ENCODE results near the gene TALDO1.

The TALDO1 gene

DNA sequence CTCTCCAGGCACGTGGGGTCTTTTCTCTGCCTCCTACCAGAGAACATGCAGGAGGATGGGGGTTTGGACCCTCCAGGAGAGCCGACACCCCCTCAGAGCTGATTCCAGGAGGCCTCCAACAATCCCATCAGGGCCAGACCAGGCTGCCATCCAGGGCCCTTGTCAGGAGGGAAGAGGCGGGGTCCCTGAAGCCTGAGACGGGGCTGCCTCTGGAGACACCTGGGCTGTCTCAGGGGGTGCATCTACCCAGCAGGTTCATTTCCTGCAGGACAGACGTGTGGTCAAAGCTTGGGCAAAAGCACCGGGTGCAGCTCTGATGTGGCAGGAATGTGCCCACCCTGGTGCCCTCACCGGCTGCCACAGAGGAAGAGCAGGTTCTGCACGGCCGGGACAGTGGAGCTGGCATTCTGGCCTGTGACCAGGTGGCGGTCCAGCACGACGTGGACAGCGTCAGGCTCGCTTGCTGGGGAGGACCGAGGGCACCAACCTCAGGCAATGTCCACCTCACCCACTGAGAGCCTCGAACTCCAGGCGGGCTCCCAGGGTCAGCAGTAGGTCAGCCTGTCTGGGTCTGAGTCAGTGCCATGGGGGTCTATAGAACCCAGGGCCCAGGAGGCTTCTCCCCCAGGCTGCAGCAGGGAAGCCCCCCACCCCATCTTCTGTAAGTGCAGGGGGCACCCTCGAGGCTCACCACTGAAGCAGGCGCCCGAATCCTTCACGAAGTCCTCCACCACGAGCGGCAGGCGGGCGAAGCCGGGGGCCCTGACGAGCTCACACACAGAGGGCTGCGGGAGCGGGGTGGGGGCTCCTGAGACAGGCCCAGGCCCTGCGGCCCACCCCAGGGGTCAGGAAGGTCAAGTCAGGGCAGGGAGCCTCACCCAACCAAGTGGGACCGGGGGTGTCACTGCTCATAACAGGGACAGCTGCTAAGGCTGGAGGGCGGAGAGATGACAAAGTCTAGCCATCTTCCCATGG, 23.7 kb downstream of the TALDO1 start:
- no peak for DNase-seq (ENCODE audit: low spot score)

DNA sequence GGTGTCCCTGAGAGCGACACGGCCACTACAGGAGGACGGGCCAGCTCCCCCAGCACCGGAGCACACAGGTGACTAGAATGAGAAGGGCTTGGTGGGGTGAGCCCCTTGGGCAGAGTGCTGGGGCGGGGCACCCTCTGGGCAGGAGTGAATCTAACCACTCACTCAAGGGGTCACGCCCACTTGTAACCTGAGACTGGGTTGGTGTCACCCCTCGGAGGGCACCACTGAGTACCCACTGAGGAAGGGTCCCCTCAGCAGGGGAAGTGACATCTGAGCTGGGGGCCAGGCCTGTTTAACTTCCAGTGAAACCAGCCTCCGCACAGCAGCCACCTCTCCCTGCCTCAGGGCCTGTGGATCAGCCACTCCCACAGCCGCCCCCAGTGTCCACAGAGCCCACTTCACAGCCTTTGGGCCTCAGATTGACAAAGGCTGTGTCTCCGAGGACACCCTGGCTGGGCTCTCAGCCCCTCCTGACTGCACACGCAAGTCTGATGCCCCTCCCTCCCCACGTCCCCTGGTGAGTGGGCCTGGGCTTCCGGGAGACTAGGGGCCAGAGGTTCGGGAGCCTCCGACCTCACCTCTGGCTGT, 24.4 kb downstream of the TALDO1 start:
- DNase-seq (ENCODE audit: low spot score) = no peak

DNA sequence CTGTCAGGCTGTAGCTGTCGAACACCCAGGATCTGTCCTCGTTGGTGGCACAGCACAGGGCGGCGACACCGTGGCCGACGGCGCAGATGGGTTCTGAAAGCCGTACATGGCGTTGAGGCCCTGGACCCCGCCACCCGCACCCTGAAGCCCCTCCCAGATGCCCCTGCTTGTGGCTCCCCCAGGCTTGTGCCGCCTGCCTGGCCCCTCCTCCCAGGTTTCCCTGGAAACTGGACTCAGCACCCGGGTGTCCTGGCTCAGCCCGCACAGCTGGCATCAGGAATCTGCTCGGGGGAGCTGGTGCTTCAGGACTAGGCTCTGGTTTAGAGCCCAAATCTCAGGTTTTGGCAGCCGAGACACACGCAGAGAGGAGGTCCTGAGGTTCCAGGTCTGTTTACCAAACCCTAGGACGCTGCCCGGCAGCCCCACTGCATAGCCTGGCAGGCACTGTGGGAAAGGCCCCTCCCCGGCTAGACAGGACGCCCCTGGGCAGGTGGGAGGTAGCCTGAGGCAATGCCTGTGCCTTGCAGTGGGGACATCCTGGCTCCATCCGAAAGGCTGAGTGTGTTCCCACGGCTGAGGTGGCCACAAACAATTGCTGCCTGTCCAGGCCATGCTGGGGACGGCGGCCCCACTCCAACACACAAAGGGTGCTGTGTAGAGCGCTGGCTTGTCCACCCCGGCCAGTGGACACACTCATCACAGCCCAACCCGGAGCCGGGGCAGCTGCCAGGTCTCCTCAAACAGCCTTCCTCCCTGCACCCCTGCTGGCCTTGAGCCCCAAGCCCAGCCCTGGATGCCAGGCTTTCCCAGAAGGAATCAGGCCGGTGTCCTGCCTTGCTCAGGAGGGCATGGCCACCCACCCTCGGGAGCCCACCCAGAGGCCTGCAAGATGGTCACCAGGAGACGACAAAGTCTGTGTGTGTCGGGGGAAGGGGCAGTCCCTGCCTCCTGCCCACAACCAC, 25.4 kb downstream of the TALDO1 start:
- DNase-seq (ENCODE audit: low spot score) = peak; percentile 97

DNA sequence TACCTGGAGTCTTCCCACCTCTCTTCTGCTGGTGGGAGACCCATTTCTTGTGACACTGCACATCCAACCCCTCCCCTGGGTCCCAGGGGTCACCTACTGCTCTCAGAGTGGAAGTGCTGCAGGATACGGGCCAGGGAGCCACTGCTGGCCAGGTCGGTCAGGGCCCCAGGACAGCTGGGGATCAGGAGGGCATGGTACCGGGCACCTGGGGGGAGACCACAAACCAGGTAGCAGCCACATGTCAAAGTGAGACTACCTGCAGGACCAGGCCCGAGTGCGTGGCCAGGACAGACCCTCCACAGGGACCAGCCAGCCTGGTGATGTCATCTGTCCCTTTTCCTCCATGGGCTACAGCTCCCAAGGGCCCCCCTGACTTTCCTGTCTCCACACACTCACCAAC, 26.2 kb downstream of the TALDO1 start:
- DNase-seq (ENCODE audit: low spot score) = no peak

DNA sequence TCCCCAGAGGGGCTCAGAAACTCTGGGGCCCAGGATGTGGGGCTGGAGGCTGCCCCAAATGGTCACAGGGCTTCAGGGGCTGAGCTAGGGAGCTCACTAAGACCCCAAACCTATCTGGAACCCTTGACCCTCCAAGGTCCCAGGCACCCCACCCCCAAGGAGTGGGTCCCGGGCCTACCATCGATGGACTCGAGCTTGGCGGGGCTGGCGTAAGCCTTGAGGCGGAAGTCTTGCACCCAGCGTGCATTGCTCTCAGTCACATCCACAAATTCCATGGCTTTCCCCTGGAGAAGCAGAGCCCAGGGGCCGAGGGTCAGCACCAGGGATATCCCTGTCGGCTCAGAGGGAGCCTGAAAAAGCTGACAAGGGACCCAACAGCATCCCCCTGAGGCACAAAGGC, 26.6 kb downstream of the TALDO1 start:
- no peak for DNase-seq (ENCODE audit: low spot score)

DNA sequence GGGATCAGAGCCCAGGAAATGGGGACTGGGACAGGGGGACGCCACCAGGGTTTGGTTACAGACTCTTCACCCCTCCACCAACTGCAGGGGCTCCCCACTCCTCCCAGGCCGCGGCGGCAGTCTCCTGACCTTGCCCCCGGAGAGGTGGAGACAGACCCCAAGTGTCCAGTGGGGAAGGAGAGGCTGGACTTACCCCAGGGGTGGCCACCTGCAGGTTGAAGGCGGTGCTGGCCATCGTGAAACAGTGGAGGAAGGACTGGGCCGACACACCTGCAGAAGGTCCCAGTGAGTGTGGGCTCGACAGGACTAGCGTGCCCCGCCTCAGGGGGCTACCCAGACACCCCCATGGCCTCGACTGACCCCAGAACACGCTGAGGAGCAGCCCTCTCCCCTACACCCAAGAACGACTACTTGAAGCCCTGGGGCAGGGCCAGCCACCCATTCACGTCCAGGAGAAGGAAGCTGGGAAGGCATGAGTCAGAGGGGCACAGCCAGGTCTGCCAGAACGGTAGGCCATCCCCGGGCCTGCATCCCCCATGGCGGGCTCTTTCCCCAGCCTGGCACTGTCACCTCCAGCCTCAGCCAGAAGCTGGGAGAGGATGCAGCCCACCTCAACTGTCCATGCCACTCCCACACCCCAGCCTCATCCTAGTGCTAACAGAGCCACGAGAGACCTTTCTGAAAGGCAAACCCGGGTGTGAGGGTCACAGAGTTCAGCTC, 27.8 kb downstream of the TALDO1 start:
- no peak for DNase-seq (ENCODE audit: low spot score)

DNA sequence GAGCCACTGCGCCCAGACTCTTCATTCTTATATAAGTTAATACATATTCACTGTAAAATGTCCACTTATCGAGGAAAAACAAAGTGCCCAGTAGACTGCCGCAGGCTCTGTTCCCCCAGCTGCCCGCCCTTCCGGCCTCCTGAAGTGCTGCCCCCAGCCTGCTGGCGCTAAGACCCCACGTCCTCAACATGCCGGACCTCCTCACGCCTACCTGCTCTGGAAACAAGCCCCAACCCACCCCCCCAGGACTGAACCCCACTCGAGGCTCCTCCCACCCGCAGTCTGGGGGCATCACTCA, 28.9 kb downstream of the TALDO1 start:
- no peak for DNase-seq (ENCODE audit: low spot score)

DNA sequence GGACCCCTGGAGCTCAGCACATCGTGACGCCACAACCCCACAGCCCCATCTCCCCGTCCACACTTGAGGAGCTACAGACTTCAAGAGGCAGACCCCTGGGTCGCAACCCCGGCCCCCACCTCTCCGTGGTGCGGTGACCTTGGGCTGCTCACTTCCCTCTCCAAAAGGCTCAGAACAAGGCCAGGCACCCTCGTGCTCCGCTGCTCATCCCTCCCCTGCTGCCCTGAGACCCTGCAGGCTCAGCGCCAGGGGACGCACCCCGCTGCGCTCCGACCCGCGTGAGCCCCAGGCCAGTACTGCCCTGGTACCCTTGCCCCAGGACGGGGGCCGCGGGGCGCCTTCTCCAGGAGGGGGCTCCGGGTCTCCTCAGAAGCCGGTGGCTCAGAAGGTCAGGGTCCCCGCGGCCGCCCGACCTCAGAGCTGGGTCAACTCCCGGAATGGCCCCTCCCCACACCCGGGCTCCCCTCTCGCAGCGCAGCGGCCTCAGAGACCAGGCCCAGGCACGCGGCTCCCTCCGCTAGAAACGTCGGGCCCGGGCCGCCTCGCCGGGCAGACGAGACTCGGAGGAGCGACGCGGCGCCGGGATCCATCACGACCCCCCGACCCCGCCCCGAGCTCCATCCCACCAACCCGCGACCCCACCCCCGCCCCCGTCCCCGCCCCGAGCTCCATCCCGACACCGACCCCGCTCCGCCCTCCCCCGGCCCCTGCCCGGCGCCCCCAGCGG, 29.5 kb downstream of the TALDO1 start:
- no peak for DNase-seq (ENCODE audit: low spot score)

DNA sequence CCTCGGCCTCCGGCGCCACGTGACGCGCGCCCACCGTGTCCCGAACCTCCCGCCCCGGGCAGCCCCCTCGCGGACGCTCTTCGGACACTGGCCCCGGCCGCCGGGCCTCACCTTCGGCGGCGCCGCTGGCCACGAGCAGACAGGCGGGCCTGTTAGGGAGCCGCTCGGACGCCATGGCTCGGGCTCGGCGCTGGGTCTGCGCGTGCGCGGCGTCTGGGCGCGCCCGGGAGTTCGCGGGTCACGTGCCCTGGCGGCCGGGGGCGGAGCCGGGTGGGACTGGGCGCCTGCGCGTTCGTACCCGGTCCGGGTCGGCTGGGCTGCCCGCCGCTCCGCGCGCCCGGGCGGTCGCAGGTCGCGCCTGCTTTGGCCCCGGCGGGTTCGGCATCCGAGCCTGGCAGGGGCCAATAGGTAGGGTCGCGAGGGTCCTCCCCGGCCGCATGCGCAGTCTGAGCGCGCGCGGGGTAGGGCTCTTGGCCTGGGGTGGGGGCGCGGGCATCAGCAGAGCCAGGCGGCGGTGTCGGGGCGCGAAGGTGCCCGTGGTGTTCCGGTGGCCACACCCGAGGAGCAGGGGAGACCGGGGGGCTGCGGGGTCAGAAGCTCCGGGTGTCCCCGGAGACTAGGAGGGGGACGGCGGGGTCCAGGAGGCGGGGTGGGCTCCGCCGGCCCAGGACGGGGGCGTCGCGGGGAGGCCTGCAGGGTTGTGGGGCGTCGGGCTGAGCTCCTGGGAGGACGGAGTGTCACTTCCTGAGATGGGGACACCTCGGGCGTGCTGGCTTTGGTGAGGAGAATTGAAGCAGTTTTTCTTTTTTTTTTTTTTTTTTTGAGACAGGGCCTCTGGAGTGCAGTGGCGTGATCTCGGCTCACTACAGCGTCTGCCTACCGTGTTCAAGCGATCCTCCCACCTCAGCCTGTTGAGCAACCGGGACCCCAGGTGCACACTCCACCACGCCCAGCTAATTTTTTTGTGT, 30.3 kb downstream of the TALDO1 start, which contains the start of gene GATD1:
TSS of gene GATD1 (minus strand) at position 200 of the 968 bp plus-strand sequence. CDS start at position 175, 25 bp downstream.
- DNase-seq (ENCODE audit: low spot score) = peak; percentile 82

DNA sequence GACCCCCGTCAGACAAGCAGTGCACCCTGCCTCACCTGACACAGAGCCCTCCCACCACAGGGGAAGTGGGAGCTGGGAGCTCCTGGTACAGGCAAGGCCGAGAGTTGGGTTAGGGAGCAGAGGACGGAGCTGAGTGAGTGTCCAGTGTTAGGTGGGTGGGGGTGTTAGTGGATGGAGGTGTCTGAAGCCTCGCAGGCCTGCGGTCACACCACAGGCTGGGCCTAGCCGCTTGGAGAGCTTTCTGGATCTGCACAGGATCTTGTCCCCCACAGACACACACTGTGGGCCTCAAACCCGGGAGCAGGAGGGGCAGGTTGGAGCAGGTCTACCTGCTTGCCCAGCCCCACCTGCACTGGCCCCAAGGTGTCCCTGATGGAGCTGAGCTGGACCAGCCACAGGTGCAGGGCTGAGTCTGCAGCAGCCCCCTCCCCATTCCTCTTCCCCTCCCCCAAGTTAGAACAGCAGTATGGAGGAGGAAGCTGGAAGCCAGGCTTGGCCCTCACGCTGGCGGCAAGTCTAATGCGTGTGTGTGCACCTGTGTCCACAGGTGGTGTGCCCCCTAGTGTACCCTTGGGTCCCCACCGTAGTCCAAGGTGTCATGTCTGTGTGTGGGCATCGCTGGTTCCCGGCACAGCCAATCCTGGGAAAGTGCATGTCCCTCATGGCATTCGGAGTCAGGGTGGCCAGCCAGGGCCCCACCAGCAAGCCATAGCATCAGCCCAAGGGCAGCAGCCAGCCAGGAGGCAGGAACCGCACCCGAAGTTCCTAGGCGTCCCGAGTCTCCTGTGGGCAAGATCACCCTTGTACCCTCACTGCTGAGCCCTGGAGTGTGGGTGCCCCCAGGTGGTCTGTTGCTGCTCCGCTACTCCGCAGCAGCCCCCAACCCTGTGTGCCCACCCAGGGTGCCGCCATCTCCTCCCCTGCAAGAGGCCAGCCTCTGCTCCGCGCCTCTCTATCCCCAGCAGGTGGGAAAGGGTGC, 32.0 kb downstream of the TALDO1 start:
- no peak for DNase-seq (ENCODE audit: low spot score)

DNA sequence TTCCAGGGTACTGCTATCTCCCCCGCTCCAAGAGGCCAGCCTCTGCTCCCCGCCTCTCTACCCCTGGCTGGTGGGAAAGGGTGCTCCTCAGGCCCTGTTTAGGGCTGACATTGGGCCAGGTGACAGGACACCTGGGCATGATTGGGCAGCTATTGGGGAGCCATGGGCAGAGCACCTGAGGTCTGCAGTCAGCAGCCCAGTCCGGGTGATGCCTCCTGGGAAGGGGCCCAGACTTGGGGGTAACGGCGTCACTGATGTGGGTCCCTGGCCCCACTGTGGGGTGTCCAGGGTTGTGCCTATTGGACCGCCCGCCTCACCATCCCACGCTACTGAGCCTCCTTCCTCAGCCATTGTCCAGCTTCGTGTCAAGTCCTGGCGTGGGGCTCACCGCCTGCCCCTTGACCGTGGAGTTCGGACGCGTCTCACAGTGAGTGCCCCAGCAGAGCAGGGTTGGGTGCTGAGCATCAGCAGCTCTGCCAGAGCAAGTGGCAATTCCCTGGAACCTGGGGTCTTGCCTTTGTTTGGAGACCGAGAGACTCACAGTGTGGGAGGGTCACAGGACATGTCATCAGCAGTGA, 32.8 kb downstream of the TALDO1 start:
- no peak for DNase-seq (ENCODE audit: low spot score)

DNA sequence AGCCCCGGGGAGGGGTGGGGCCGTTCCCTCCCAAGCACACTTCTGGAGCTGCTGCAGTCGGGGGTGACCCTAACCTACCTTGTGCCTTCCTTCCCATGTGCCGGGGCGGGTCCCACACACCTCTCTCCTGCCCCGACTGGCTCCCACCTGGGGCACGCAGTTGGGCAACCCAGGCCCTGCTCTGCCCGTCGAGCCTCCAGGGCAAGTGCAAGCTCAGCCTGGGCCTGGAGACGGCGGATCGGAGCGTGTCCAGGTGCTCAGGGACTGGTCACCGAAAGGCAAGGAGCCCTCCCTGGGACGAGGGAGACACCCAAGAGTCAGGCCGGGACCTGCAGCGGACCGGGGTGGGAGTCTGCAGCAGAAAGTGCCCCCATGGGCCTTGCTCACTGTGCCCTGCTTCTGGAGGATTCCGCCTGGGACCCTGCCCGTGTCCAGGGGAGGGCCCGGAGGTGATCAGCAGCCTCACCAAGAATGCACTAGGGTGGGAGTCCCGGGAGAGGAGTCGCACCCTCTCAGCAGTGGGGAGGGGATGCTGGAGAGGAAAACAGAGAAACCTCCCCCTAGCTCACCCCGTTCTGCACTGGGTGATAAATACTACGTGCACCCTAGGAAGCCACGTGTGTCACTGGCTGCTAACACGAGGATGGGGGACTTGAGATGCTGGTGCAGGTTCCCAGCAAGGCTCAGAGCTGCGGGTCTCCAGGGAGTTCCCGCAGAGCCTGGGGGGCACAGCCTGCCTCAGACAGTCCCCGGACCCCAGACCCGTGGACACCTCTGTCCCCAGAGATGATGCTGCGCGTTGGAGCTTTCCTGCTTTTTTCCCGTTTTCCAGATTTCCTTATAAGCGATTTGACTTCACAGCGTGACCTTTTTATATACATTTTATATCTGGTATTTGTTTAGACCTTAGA, 35.3 kb downstream of the TALDO1 start:
- DNase-seq (ENCODE audit: low spot score) = no peak

DNA sequence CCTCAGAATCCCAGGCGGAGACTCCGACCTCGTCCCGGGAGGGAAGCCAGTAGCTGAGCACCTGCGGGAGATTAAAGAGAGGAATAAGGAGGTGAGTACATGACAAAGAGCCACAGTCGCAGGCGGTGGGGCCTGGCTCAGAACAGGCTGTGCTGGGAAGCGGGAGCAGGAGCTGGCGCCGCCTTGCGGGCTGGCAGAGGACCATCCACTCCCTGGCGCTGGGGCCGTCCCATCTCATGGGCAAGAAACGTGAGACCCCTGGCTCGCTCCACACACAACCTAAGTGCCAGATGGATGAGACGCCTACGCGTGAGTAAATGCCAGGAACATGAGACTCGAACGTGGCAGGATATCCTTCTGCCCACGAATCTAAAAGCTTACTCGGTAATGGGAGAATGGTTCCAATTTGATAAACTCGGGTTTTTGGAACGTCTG, 36.3 kb downstream of the TALDO1 start:
- peak; percentile 73 for DNase-seq (ENCODE audit: low spot score)

DNA sequence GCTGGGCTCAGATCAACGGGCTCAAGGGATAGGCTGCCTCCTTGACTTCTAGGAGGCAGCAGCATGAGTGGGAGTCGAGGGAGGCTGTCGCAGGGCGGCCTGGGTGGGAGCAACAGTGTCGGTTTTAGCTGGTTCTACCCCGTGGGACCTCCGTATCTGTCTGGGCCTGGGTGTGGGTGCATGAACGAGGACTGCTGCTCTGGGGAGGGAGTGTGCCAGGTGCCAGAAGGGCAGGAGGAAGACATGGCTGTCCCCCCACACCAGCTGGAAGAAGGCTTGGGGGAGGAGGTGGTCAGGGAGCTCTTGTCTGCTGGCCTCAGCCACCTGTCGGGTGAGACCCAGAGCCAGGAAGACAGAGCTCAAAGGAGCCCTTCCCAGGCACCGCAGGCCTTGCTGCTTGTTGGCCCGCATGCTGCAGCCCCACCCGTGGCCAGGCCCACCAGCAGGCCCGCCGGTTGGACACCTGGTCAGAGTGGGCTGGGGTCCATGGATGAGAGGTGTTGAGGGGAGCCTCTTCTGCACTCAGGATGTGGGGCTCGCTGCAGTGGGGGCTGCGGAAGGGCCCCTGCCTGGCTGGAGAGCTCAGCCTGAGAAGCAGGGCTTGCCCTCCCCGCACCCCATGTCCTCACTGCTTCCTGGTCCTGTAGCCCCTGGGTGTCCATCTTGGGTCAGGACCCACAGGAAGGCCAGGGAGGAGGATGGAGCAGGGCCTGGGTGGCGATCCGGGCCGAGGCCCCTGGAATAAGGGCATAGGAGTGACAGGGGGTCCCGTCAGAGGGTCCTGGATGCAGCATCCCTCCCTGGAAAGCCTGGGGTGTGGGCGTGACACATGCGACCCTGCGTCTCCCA, 39.2 kb downstream of the TALDO1 start:
- no peak for DNase-seq (ENCODE audit: low spot score)

DNA sequence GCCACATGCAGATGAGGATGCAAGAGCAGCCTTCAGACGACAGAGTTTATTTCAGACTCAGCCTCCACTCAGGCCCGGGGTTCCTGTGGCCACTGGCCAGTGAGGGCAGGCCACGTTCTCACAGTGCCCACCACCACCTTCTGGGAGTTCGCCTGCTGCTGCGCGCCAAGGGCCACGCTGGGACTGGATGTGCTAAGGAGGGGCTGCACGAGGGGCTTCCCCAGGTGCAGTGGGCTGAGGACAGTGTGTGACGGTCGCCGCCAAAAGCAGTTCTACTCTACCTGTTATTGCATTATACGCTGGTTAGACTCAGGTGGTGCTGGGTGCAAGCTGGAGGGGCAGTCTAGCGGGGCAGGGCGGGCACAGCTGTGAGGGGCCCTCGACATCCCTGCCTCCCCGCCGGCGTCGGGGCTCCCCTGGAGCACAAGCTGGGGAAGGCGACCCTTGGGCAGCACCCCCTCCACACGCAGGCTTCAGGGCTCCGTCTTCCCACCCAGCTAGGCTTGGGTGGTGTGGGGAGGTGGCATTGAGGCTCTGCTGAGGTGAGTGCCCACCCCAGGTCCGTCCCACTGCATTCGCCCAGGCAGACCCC, 39.9 kb downstream of the TALDO1 start:
- DNase-seq (ENCODE audit: low spot score) = no peak
